NCI-H2029 (cell line): ENCODE measurements around the gene CCPG1.
"Not testable (repeated sequence)": the region's sequence is repeated elsewhere in the genome, so short reads cannot be mapped to it uniquely, and the experiment has no call there.

Experiments used
- DNase-seq: peaks from one replicate; lab custom pipeline; 2025; lab: John Stamatoyannopoulos, UW

The CCPG1 gene

GRCh38 chr15:55408012-55408928, at the start of gene CCPG1, which contains the start of gene PIERCE2:
Gene CCPG1, minus strand, starts transcription at chr15:55408359. Its CDS starts 18,935 bp downstream, at chr15:55389424.
Gene PIERCE2, plus strand, starts transcription at chr15:55408495. Its CDS starts 274 bp downstream, at chr15:55408769.
- peak; percentile 83 for DNase-seq

GRCh38 chr15:55457401-55458022, 49.4 kb upstream of the CCPG1 start:
- DNase-seq = peak; percentile 93

- not testable (repeated sequence) for DNase-seq
Measured at GRCh38 chr15:55447030-55447394, 38.9 kb upstream of the CCPG1 start.

GRCh38 chr15:55446379-55447029, 38.3 kb upstream of the CCPG1 start:
- DNase-seq = not testable (repeated sequence)

- not testable (repeated sequence) for DNase-seq
Measured at GRCh38 chr15:55445936-55446335, 37.8 kb upstream of the CCPG1 start.

GRCh38 chr15:55443141-55443540, 35.0 kb upstream of the CCPG1 start:
- not testable (repeated sequence) for DNase-seq

- no peak for DNase-seq
Measured at GRCh38 chr15:55434989-55435825, 27.0 kb upstream of the CCPG1 start.

- no peak for DNase-seq
Measured at GRCh38 chr15:55422089-55422488, 13.9 kb upstream of the CCPG1 start.

- DNase-seq = no peak
Measured at GRCh38 chr15:55420171-55420866, 12.2 kb upstream of the CCPG1 start.

GRCh38 chr15:55417678-55418077, 9.5 kb upstream of the CCPG1 start:
- DNase-seq = not testable (repeated sequence)

GRCh38 chr15:55408976-55409375, 817 bp upstream of the CCPG1 start:
- DNase-seq = not testable (repeated sequence)

- DNase-seq = no peak
Measured at GRCh38 chr15:55407498-55408011, 604 bp downstream of the CCPG1 start.

- no peak for DNase-seq
Measured at GRCh38 chr15:55403531-55403930, 4.6 kb downstream of the CCPG1 start.

GRCh38 chr15:55402707-55403106, 5.5 kb downstream of the CCPG1 start:
- DNase-seq = no peak

GRCh38 chr15:55401786-55402246, 6.3 kb downstream of the CCPG1 start:
- DNase-seq = no peak

- DNase-seq = not testable (repeated sequence)
Measured at GRCh38 chr15:55400050-55400449, 8.1 kb downstream of the CCPG1 start.

GRCh38 chr15:55398243-55398642, 9.9 kb downstream of the CCPG1 start:
- no peak for DNase-seq

- DNase-seq = no peak
Measured at GRCh38 chr15:55394694-55395093, 13.5 kb downstream of the CCPG1 start.

- DNase-seq = no peak
Measured at GRCh38 chr15:55389264-55389607, 18.9 kb downstream of the CCPG1 start.

GRCh38 chr15:55387027-55387426, 21.1 kb downstream of the CCPG1 start:
- no peak for DNase-seq

- no peak for DNase-seq
Measured at GRCh38 chr15:55383687-55384086, 24.5 kb downstream of the CCPG1 start.
